IMR-90 (cell line): ENCODE measurements around the gene TRAF3IP1. TPM values are rescaled to one million over a fixed set of nuclear protein-coding genes. Genes with fewer than 3 reads are reported as not detected.
A peak's percentile ranks its signal among the peaks of the same experiment; 100 is the strongest.

Experiments
- ATAC-seq: fragments of 200-7000 bp; cut with Tn5 transposase; 2 replicates; pipeline ENCODE4 v1.9.1; 2020; ENCODE audit warnings: low read depth, mild to moderate bottlenecking, moderate library complexity
- BruUV-seq: library from RNA; stranded (reverse); fragments of 400-500 nt; replicated peaks from 2 replicates; lab custom pipeline; 2021; lab: Mats Ljungman, UMichigan
- CTCF ChIA-PET: fragments of 300-600 bp; formaldehyde crosslinking; extraction: SDS; loops from one replicate; lab custom pipeline; 2021; ENCODE audit warnings: antibody characterized with exemption; lab: Yijun Ruan, JAX
- POLR2A ChIA-PET: fragments of 300-600 bp; sonication (Branson Sonifier 250); formaldehyde crosslinking; loops from one replicate; lab custom pipeline; 2022; ENCODE audit warnings: antibody characterized with exemption; ENCODE audit not compliant: unreplicated experiment; lab: Charles Lee
- DNase-seq: peaks from one replicate; pipeline ENCODE4 v3.0.0; 2013
- H2AFZ ChIP-seq: replicated peaks from 2 replicates; pipeline ENCODE3; 2013; ENCODE audit warnings: low read length, mild to moderate bottlenecking; ENCODE audit not compliant: poor library complexity
- H2AK5ac ChIP-seq: 2 replicates; pipeline ENCODE4 v1.6.1; 2013; ENCODE audit warnings: low read depth, low read length, inconsistent platforms
- H2AK9ac ChIP-seq: replicated peaks from 2 replicates; pipeline ENCODE3; 2013; ENCODE audit warnings: mild to moderate bottlenecking, low read depth, low read length, moderate library complexity; ENCODE audit not compliant: poor library complexity
- H2BK120ac ChIP-seq: 2 replicates; pipeline ENCODE4 v1.6.1; 2013; ENCODE audit warnings: low read depth, low read length, inconsistent platforms
- H2BK15ac ChIP-seq: 3 replicates; pipeline ENCODE4 v1.6.1; 2013; ENCODE audit warnings: low read depth, low read length, inconsistent platforms
- H2BK20ac ChIP-seq: 2 replicates; pipeline ENCODE4 v1.6.1; 2013; ENCODE audit warnings: low read depth, mild to moderate bottlenecking, inconsistent platforms, low read length, moderate library complexity
- H2BK5ac ChIP-seq: 2 replicates; pipeline ENCODE4 v1.6.1; 2013; ENCODE audit warnings: mild to moderate bottlenecking, low read depth, low read length, inconsistent platforms; ENCODE audit not compliant: poor library complexity, severe bottlenecking
- H3K14ac ChIP-seq: replicated peaks from 2 replicates; pipeline ENCODE4 v1.6.1; 2013; ENCODE audit warnings: low read depth, low read length, inconsistent platforms
- H3K18ac ChIP-seq: 2 replicates; pipeline ENCODE4 v1.6.1; 2013; ENCODE audit warnings: low read depth, low read length, control low read depth
- H3K23ac ChIP-seq: 2 replicates; pipeline ENCODE4 v1.6.1; 2013; ENCODE audit warnings: low read depth, low read length, inconsistent platforms
- H3K27ac ChIP-seq: 2 replicates; pipeline ENCODE4 v1.5.1; 2013; ENCODE audit warnings: mild to moderate bottlenecking, control low read depth, low read length; ENCODE audit not compliant: insufficient read depth
- H3K27me3 ChIP-seq: 2 replicates; pipeline ENCODE4 v1.6.1; 2013; ENCODE audit warnings: low read length; ENCODE audit not compliant: control insufficient read depth, insufficient read depth
- H3K36me3 ChIP-seq: 2 replicates; pipeline ENCODE4 v1.6.1; 2013; ENCODE audit warnings: low read length, mixed read lengths; ENCODE audit not compliant: control insufficient read depth, insufficient read depth
- H3K4ac ChIP-seq: 2 replicates; pipeline ENCODE4 v1.6.1; 2013; ENCODE audit warnings: low read depth, low read length, inconsistent platforms
- H3K4me1 ChIP-seq: 2 replicates; pipeline ENCODE4 v1.6.1; 2013; ENCODE audit warnings: low read length, mixed read lengths; ENCODE audit not compliant: control insufficient read depth, insufficient read depth
- H3K4me2 ChIP-seq: 2 replicates; pipeline ENCODE4 v1.6.1; 2013; ENCODE audit warnings: low read depth, mild to moderate bottlenecking, control low read depth, low read length, moderate library complexity
- H3K4me3 ChIP-seq: 2 replicates; pipeline ENCODE4 v1.5.1; 2013; ENCODE audit warnings: low read depth, mild to moderate bottlenecking, control low read depth, low read length, moderate library complexity; ENCODE audit not compliant: insufficient read depth
- H3K56ac ChIP-seq: 2 replicates; pipeline ENCODE4 v1.6.1; 2013; ENCODE audit warnings: low read length, inconsistent platforms; ENCODE audit not compliant: insufficient read depth; ENCODE audit errors: extremely low read depth
- H3K79me1 ChIP-seq, 2 experiments: 2 replicates each; pipeline ENCODE4 v1.6.1; 2013; ENCODE audit warnings: low read length in 2 of 2, inconsistent platforms in 1 of 2, low read depth in 1 of 2
- H3K9ac ChIP-seq: 2 replicates; pipeline ENCODE4 v1.6.1; 2013; ENCODE audit warnings: low read depth, low read length, control low read depth
- H3K9me1 ChIP-seq: 2 replicates; pipeline ENCODE4 v1.6.1; 2013; ENCODE audit warnings: low read length, inconsistent platforms; ENCODE audit not compliant: insufficient read depth
- H3K9me3 ChIP-seq: 2 replicates; pipeline ENCODE4 v1.6.1; 2013; ENCODE audit warnings: low read length; ENCODE audit not compliant: control insufficient read depth, insufficient read depth
- H4K20me1 ChIP-seq: 2 replicates; pipeline ENCODE4 v1.6.1; 2013; ENCODE audit warnings: low read length, inconsistent platforms; ENCODE audit not compliant: insufficient read depth
- H4K5ac ChIP-seq: 2 replicates; pipeline ENCODE4 v1.6.1; 2013; ENCODE audit warnings: mild to moderate bottlenecking, low read depth, low read length, control low read depth
- H4K8ac ChIP-seq, 2 experiments: 2 replicates each; pipeline ENCODE4 v1.6.1; 2013; ENCODE audit warnings: low read depth in 2 of 2, low read length in 2 of 2, control low read depth in 1 of 2, inconsistent platforms in 1 of 2
- H4K91ac ChIP-seq: 2 replicates; pipeline ENCODE4 v1.6.1; 2013; ENCODE audit warnings: low read depth, low read length, inconsistent platforms; ENCODE audit not compliant: insufficient read depth
- BHLHE40 ChIP-seq: fragments of 150-350 bp; IDR thresholded peaks from 2 replicates; pipeline ENCODE4 v1.6.1; 2016; ENCODE audit warnings: mild to moderate bottlenecking, low read depth, low read length
- CHD1 ChIP-seq: IDR thresholded peaks from 2 replicates; pipeline ENCODE4 v1.6.1; 2012; ENCODE audit warnings: low read depth, low read length, improper control_type of control experiment
- ELK1 ChIP-seq: fragments of 150-350 bp; IDR thresholded peaks from 2 replicates; pipeline ENCODE4 v1.6.1; 2016; ENCODE audit warnings: low read depth, mild to moderate bottlenecking, low read length, moderate library complexity, borderline replicate concordance
- FOS ChIP-seq: fragments of 150-350 bp; IDR thresholded peaks from 2 replicates; pipeline ENCODE4 v1.6.1; 2016; ENCODE audit warnings: low read depth, low read length
- POLR2A ChIP-seq: IDR thresholded peaks from 2 replicates; pipeline ENCODE4 v1.6.1; 2012; ENCODE audit warnings: mild to moderate bottlenecking, low read depth, low read length
- RFX5 ChIP-seq: IDR thresholded peaks from 2 replicates; pipeline ENCODE4 v1.8.0; 2012; ENCODE audit warnings: low read depth, mild to moderate bottlenecking, low read length, moderate library complexity
- WGBS, 2 experiments: methylation state at CpG; one replicate each; pipeline versions ENCODE4 v1.1.5 to v1.1.7; 2013; ENCODE audit warnings: missing lambda C conversion rate in 2 of 2; ENCODE audit not compliant: insufficient read length in 1 of 2; ENCODE audit errors: extremely low coverage in 2 of 2; 5-methylcytosine and 5-hydroxymethylcytosine counted together
- dilution Hi-C: fragments of 300-500 bp; cut with HindIII; formaldehyde crosslinking; loops from one replicate; pipeline ENCODE4 v1.14.3; 2018; ENCODE audit warnings: low sequenced_read_pairs; ENCODE audit not compliant: unreplicated experiment
- in situ Hi-C: fragments of 300-500 bp; cut with MboI; formaldehyde crosslinking; loops from 3 replicates; pipeline ENCODE4 v1.14.3; 2019; ENCODE audit warnings: low sequenced_read_pairs, inconsistent platforms, mixed read lengths
- intact Hi-C: fragments of 100-400 bp; cut with micrococcal nuclease; formaldehyde crosslinking; loops from 2 replicates; pipeline ENCODE4 v1.10.0; 2022
- polyA plus RNA-seq, 3 experiments: library from polyadenylated mRNA; depleted of rRNA; stranded (reverse); fragments of >200 nt; gene quantifications; 2 replicates each; pipeline ENCODE4 v1.2.3, GENCODE V29; 2012; ENCODE audit warnings: low replicate concordance in 1 of 3
- total RNA-seq: library from RNA; depleted of rRNA; stranded (reverse); fragments of >200 nt; gene quantifications from 2 replicates; pipeline ENCODE4 v1.2.3, GENCODE V29; 2012

The TRAF3IP1 gene
- total and polyA plus RNA-seq, 2 of the 4 experiments (the other 2 are of a cell fraction) = 5.9 to 8.3 TPM

- H4K91ac ChIP-seq = no peak overlapping the region
- intact Hi-C loops = no loop called here
- H3K14ac ChIP-seq = no peak overlapping the region
Measured at GRCh38 chr2:238381341-238382115, 61.2 kb downstream of the TRAF3IP1 start.

More at GRCh38 chr2:238381341-238382115, 61.2 kb downstream of the TRAF3IP1 start:
- Histone ChIP-seq H3K9ac (no peak overlapping the region), H3K9me3 (no peaks in the 10 kb centered on the region), H3K4me3 (no peak overlapping the region), H4K8ac (no peak overlapping the region), H4K20me1 (no peaks in the 10 kb centered on the region), H3K79me1 (peaks cover 3 to 15% of the 10 kb centered on the region in 2 experiments; a peak in 3 of 4 replicates), H3K27ac (no peak overlapping the region), H3K4me2 (no peak overlapping the region), H2BK15ac (no peak overlapping the region), H2BK120ac (no peak overlapping the region), H4K5ac (no peak overlapping the region), H3K56ac (no peak overlapping the region), H3K18ac (no peak overlapping the region), H2BK20ac (no peak overlapping the region; the same call in 1 of the 2 replicates), H3K36me3 (peaks cover 7% of the 10 kb centered on the region), H3K9me1 (peaks cover 18% of the 10 kb centered on the region), H3K4me1 (peaks cover 18% of the 10 kb centered on the region), H3K23ac (no peak overlapping the region), H2BK5ac (no peak overlapping the region), H3K4ac (no peak overlapping the region), H2AK9ac (peak overlapping the region; percentile 7), H3K27me3 (no peaks in the 10 kb centered on the region), H2AK5ac (no peak overlapping the region), H2AFZ (no peak overlapping the region)
- ChIA-PET CTCF (no interaction called here), POLR2A (no interaction called here)
- in situ Hi-C loops = no loop called here
- no peak for ATAC-seq
- dilution Hi-C loops = no loop called here
- BruUV-seq = no TSS peak
- DNase-seq = no peak
- TF ChIP-seq CHD1 = no peak
- no peak for TF ChIP-seq BHLHE40
- TF ChIP-seq POLR2A = no peak
- no peak for TF ChIP-seq RFX5
- no peak for TF ChIP-seq FOS
- TF ChIP-seq ELK1 = no peak
- 99% methylated on average over 11 of the region's 16 CpGs; no CpG with 5 or more reads in 1 of the 2 experiments for WGBS, 2 experiments
